HG02571 (cell line): ENCODE results near the gene NT5C3B.
A peak's percentile ranks its signal among the peaks of the same experiment; 100 is the strongest.
"Not testable (repeated sequence)": the region's sequence is repeated elsewhere in the genome, so short reads cannot be mapped to it uniquely, and the experiment has no call there.

Experiments
- ATAC-seq: cut with Tn5 transposase; IDR thresholded peaks from one replicate; pipeline ENCODE4 v1.9.1; 2021; ENCODE audit warnings: mild to moderate bottlenecking, moderate library complexity; ENCODE audit not compliant: unreplicated experiment

NT5C3B gene

GRCh38 chr17:41840781-41841180 lies 4.7 kb upstream of the NT5C3B start:
- not testable (repeated sequence) for ATAC-seq

GRCh38 chr17:41839448-41839847 lies 3.4 kb upstream of the NT5C3B start:
- not testable (repeated sequence) for ATAC-seq

GRCh38 chr17:41837761-41838538 lies 1.9 kb upstream of the NT5C3B start, which contains the start of gene KLHL10:
Gene KLHL10 (plus strand): TSS chr17:41837825. CDS start chr17:41837933, 108 bp downstream.
- no peak for ATAC-seq

- no peak for ATAC-seq
Observed at GRCh38 chr17:41836550-41837196, 641 bp upstream of the NT5C3B start.

- ATAC-seq, result peak; percentile 24
Observed at GRCh38 chr17:41835214-41835799, 725 bp downstream of the NT5C3B start.

- ATAC-seq, result not testable (repeated sequence)
Observed at GRCh38 chr17:41829961-41830360, 6.1 kb downstream of the NT5C3B start.

GRCh38 chr17:41825175-41825845 lies 10.7 kb downstream of the NT5C3B start:
- no peak for ATAC-seq

GRCh38 chr17:41824086-41824485 lies 11.9 kb downstream of the NT5C3B start:
- ATAC-seq, result no peak

GRCh38 chr17:41823580-41823979 lies 12.5 kb downstream of the NT5C3B start:
- ATAC-seq, result no peak

- ATAC-seq, result no peak
Observed at GRCh38 chr17:41823141-41823524, 12.9 kb downstream of the NT5C3B start.

- no peak for ATAC-seq
Observed at GRCh38 chr17:41822216-41823140, 13.6 kb downstream of the NT5C3B start.

- ATAC-seq, result no peak
Observed at GRCh38 chr17:41821776-41822175, 14.3 kb downstream of the NT5C3B start.

GRCh38 chr17:41818024-41818423 lies 18.0 kb downstream of the NT5C3B start:
- no peak for ATAC-seq

- ATAC-seq, result no peak
Observed at GRCh38 chr17:41816637-41817320, 19.3 kb downstream of the NT5C3B start.

GRCh38 chr17:41814195-41814594 lies 21.8 kb downstream of the NT5C3B start:
- ATAC-seq, result no peak

GRCh38 chr17:41813699-41814124 lies 22.3 kb downstream of the NT5C3B start:
- no peak for ATAC-seq

- no peak for ATAC-seq
Observed at GRCh38 chr17:41813152-41813680, 22.8 kb downstream of the NT5C3B start.

- ATAC-seq, result no peak
Observed at GRCh38 chr17:41812381-41813151, 23.5 kb downstream of the NT5C3B start, which contains the start of gene FKBP10. Gene FKBP10 (plus strand): TSS chr17:41813004. CDS start chr17:41813035, 31 bp downstream.
